GM18861 (cell line): ENCODE results near the gene UBASH3B.
A peak's percentile ranks its signal among the peaks of the same experiment; 100 is the strongest.
"Not testable (repeated sequence)": the region's sequence is repeated elsewhere in the genome, so short reads cannot be mapped to it uniquely, and the experiment has no call there.

ENCODE experiments used
- ATAC-seq: cut with Tn5 transposase; IDR thresholded peaks from one replicate; pipeline ENCODE4 v1.9.1; 2021; ENCODE audit not compliant: unreplicated experiment

The UBASH3B gene

GRCh38 chr11:122655527-122656072 is at the start of gene UBASH3B:
TSS of gene UBASH3B (plus strand) at chr11:122655722. CDS start at chr11:122656050, 328 bp downstream.
- ATAC-seq, result peak; percentile 64

- ATAC-seq, result not testable (repeated sequence)
Measured at GRCh38 chr11:122607162-122607561, 48.4 kb upstream of the UBASH3B start.

- ATAC-seq, result no peak
Measured at GRCh38 chr11:122612123-122612824, 43.2 kb upstream of the UBASH3B start.

GRCh38 chr11:122616718-122617117 is 38.8 kb upstream of the UBASH3B start:
- no peak for ATAC-seq

DNA sequence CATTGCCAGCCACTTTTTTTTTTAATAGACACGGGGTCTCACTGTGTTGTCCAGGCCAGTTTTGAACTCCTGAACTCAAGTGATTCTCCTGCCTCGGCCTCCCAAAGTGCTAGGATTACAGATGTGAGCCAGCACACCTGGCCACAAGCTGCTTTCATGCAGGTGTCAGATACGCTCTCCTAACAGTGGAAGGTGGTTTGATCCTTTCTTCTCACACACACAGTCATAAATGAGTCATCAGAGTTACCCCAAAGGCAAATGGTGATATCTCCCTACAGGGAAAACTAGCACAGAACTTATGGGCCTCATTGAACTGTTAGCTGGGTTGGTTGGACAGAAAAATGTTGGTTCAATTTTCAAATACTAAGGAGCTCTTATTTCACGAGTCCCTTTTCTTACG is 38.2 kb upstream of the UBASH3B start:
- ATAC-seq, result no peak

DNA sequence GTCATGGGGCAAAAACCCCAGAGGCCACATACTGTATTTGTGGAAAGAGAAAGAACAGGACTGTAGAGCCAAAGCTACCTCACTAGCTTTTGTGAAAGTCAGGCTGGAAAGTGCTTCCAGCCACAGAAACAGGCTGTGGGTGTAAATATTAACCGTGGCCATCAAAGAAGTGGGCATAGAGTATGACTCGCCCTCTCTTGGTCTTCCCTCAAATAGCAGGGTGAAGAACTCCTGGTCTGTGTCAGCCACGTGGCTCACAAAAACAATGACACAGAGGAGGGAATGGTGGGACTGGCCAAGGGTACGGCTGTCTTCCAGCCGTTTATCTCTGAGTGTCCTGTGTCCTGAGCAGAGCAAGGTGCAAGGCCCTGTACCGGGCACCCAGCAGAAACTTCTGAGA is 37.6 kb upstream of the UBASH3B start:
- ATAC-seq, result no peak

- no peak for ATAC-seq
Measured at GRCh38 chr11:122618927-122619326, 36.6 kb upstream of the UBASH3B start.

GRCh38 chr11:122619757-122620156 is 35.8 kb upstream of the UBASH3B start:
- no peak for ATAC-seq

- ATAC-seq, result not testable (repeated sequence)
Measured at GRCh38 chr11:122625501-122625900, 30.0 kb upstream of the UBASH3B start.

- ATAC-seq, result no peak
Measured at GRCh38 chr11:122625976-122626665, 29.4 kb upstream of the UBASH3B start.

GRCh38 chr11:122627745-122628144 is 27.8 kb upstream of the UBASH3B start:
- ATAC-seq, result no peak

DNA sequence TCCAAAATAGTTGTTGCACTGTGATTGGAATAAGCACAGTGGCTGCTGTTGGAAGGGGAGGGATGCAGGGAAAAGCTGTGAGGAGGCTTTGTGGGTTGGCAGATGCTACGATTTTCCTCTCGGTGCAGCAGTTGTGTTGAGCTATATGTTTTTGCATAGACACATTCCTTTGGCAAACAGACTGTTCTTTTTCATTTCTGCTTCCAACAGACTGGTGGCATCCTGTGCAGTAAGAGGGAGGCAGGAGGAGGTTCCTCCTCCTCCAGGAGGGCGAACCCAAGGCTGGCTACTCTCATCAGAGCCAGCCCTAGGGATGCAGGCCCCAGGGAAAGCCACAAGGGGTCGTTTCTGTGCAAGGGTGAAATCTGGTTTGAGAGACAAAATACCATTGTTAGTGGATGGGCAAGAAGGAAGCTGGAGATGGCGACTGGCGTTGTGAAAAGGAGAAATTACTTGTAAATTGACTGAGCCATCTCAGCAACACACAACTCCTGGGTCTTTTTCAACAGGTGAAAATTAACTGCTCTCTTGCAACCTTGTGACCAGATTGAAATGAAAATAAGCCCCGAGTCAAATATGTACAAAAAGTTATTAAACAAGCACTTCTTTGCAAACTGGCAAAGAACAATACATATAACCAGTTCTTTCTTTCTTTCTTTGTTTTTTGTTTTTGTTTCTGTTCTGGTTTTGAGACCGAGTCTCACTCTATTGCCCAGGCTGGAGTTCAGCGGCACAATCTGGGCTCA is 26.5 kb upstream of the UBASH3B start:
- no peak for ATAC-seq

GRCh38 chr11:122632181-122632824 is 23.2 kb upstream of the UBASH3B start:
- ATAC-seq, result no peak

GRCh38 chr11:122633219-122633829 is 22.2 kb upstream of the UBASH3B start:
- no peak for ATAC-seq

DNA sequence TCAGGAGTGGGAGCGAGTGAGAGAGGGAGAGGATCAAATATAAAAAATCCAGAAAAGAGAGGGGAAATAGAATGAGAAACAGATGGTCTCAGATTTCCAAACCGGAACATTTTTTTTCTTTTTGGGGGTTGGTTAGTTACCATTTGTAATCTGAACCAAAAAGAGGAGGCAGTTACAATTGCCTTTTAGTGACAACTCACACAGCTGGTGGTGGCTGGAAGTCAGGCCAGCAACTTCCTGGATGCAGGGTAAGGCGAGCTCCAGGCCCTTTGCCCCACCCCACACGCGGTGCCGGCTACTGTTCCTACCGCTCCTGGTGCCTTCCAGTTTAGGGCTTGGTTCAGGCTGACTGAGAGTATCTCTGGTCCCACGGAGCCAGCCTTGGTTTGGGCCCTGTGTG is 21.0 kb upstream of the UBASH3B start:
- no peak for ATAC-seq

GRCh38 chr11:122637541-122637940 is 18.0 kb upstream of the UBASH3B start:
- ATAC-seq, result no peak

GRCh38 chr11:122642472-122642922 is 13.0 kb upstream of the UBASH3B start:
- ATAC-seq, result no peak

DNA sequence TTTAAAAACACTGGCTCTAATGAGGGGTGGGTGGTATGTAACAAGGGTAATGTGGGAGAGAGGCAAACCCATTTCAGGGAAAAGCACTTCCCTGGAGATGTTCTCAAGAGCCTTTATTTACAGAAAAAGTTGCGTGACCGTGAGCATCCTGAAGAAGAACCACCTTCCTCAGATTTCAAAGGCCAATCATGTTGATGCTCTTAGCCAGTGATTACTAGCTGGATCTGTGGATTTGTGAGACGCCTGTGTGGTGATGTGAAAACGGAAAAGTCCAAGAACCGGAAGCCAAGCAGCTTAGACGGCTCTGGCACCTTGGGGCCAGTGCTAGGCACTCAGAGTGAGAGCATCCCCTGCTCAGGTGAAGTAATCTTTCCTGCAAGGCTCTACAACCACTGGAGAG is 12.6 kb upstream of the UBASH3B start:
- ATAC-seq, result no peak

- ATAC-seq, result no peak
Measured at GRCh38 chr11:122645847-122646246, 9.7 kb upstream of the UBASH3B start.

DNA sequence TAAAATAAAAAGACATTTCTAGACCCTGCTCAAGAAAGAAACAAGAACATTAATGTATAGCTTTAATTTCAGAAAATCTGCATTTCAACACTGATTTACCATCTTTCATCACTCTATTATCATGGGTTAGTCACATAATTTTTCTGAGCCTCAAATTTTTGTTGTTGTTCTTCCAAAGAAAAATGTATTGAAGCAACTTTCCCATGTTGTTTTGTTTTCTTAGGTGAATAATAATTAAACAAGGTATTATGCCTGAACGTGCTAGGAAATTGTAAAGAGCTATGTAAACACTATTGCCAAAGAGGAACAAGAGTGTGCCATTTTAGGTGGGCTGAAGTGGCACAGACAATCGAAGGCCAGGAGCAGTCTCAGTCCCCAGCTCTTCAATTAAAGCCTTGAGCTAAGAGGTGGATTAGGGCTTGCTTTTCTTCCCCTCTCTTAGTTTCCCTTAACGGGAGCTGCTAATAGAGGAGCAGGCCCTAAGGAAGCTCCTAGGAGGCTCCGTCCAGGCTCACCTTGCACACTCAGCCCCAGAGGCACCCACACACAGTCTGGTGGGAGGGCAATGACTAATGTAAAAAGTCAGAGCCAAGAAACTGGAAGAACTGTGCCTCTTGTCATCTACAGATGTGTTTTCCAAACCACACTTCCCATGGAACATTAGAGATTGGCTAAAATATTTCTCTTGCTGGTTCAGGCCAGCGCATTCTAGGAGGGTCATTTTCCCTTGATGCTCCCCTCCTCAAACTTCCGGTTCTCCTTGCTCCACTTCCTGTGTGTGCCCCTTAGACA is 8.8 kb upstream of the UBASH3B start:
- no peak for ATAC-seq
